Skeletal muscle tissue (tissue), 4 donors: Measurements from ENCODE around the gene SLIT3. TPM values are rescaled to one million over a fixed set of nuclear protein-coding genes. Genes with fewer than 3 reads are reported as not detected.

Experiments
- H3K27ac ChIP-seq: one replicate; pipeline ENCODE4 v1.7.0; 2013; ENCODE audit warnings: mild to moderate bottlenecking, low read depth, low read length, inconsistent platforms
- H3K27me3 ChIP-seq, 3 donors: one replicate each; pipeline ENCODE4 v1.7.0; 2013; ENCODE audit warnings: low read length in 3 of 3; ENCODE audit not compliant: control insufficient read depth in 3 of 3, insufficient read depth in 3 of 3
- H3K36me3 ChIP-seq, 3 donors: one replicate each; pipeline ENCODE4 v1.7.0; 2013; ENCODE audit warnings: low read length in 3 of 3; ENCODE audit not compliant: control insufficient read depth in 3 of 3, insufficient read depth in 3 of 3
- H3K4me1 ChIP-seq, 3 donors: one replicate each; pipeline ENCODE4 v1.7.0; 2013; ENCODE audit warnings: low read length in 3 of 3, mild to moderate bottlenecking in 3 of 3; ENCODE audit not compliant: control insufficient read depth in 3 of 3, insufficient read depth in 3 of 3
- H3K4me3 ChIP-seq, 3 donors: one replicate each; pipeline ENCODE4 v1.7.0; 2013; ENCODE audit warnings: low read length in 3 of 3
- H3K9ac ChIP-seq, 3 donors: one replicate each; pipeline ENCODE4 v1.7.0; 2013; ENCODE audit warnings: low read length in 3 of 3, mild to moderate bottlenecking in 3 of 3, moderate library complexity in 2 of 3, low read depth in 1 of 3
- H3K9me3 ChIP-seq, 3 donors: one replicate each; pipeline ENCODE4 v1.7.0; 2013; ENCODE audit warnings: low read length in 3 of 3; ENCODE audit not compliant: control insufficient read depth in 3 of 3
- total RNA-seq: library from RNA; depleted of rRNA; stranded (reverse); fragments of >200 nt; gene quantifications from one replicate; pipeline ENCODE4 v1.2.3, GENCODE V29; 2014
- donor health status: Osteomylitis.

SLIT3 gene
- total RNA-seq, 1 donor from 2014 or later: 7.8 TPM

- Histone ChIP-seq H3K36me3 (no peaks in the 10 kb centered on the region), H3K27ac (no peak overlapping the region)
Measured at GRCh38 chr5:168765086-168765550, 535.8 kb downstream of the SLIT3 start.

GRCh38 chr5:168756453-168757391, 544.2 kb downstream of the SLIT3 start:
- H3K27me3 ChIP-seq: peaks cover 0 to 12% (median 5%) of the 10 kb centered on the region in 3 donors
- H3K36me3 ChIP-seq: peaks cover 0 to 8% (median 4%) of the 10 kb centered on the region in 3 donors
- no peak overlapping the region for H3K4me3 ChIP-seq
- H3K4me1 ChIP-seq: no peaks in the 10 kb centered on the region
- no peak overlapping the region for H3K27ac ChIP-seq
- no peak overlapping the region for H3K9ac ChIP-seq
- H3K9me3 ChIP-seq: no peaks in the 10 kb centered on the region

More at GRCh38 chr5:168765086-168765550, 535.8 kb downstream of the SLIT3 start:
- peaks cover 0 to 3% (median 0%) of the 10 kb centered on the region in 3 donors for H3K27me3 ChIP-seq
- peaks cover 0 to 5% (median 0%) of the 10 kb centered on the region in 3 donors for H3K9me3 ChIP-seq
- H3K4me3 ChIP-seq: no peak overlapping the region
- peaks cover 0 to 10% (median 0%) of the 10 kb centered on the region in 3 donors for H3K4me1 ChIP-seq
- no peak overlapping the region for H3K9ac ChIP-seq

GRCh38 chr5:168755548-168756093, 545.3 kb downstream of the SLIT3 start:
- Histone ChIP-seq H3K9me3 (no peaks in the 10 kb centered on the region), H3K27ac (no peak overlapping the region), H3K27me3 (peaks cover 0 to 17% (median 5%) of the 10 kb centered on the region in 3 donors), H3K36me3 (peaks cover 0 to 8% (median 4%) of the 10 kb centered on the region in 3 donors), H3K9ac (no peak overlapping the region), H3K4me1 (no peaks in the 10 kb centered on the region), H3K4me3 (no peak overlapping the region)

GRCh38 chr5:168753691-168754254, 547.2 kb downstream of the SLIT3 start:
- Histone ChIP-seq H3K27ac (no peak overlapping the region), H3K9me3 (no peaks in the 10 kb centered on the region), H3K36me3 (peaks cover 0 to 4% (median 4%) of the 10 kb centered on the region in 3 donors), H3K27me3 (peaks cover 0 to 17% (median 5%) of the 10 kb centered on the region in 3 donors), H3K9ac (no peak overlapping the region), H3K4me1 (no peaks in the 10 kb centered on the region), H3K4me3 (no peak overlapping the region)

GRCh38 chr5:168752416-168753190, 548.3 kb downstream of the SLIT3 start:
- H3K27me3 ChIP-seq: peaks cover 0 to 21% (median 5%) of the 10 kb centered on the region in 3 donors
- no peaks in the 10 kb centered on the region for H3K9me3 ChIP-seq
- H3K9ac ChIP-seq: no peak overlapping the region
- no peak overlapping the region for H3K4me3 ChIP-seq
- peaks cover 0 to 4% (median 4%) of the 10 kb centered on the region in 3 donors for H3K36me3 ChIP-seq
- H3K27ac ChIP-seq: no peak overlapping the region
- H3K4me1 ChIP-seq: no peaks in the 10 kb centered on the region

GRCh38 chr5:168752012-168752411, 548.9 kb downstream of the SLIT3 start:
- peaks cover 0 to 21% (median 5%) of the 10 kb centered on the region in 3 donors for H3K27me3 ChIP-seq
- peaks cover 0 to 5% (median 4%) of the 10 kb centered on the region in 3 donors for H3K36me3 ChIP-seq
- H3K4me3 ChIP-seq: no peak overlapping the region
- H3K9ac ChIP-seq: no peak overlapping the region
- H3K4me1 ChIP-seq: no peaks in the 10 kb centered on the region
- no peak overlapping the region for H3K27ac ChIP-seq
- H3K9me3 ChIP-seq: no peaks in the 10 kb centered on the region

GRCh38 chr5:168750926-168751325, 550.0 kb downstream of the SLIT3 start:
- no peak overlapping the region for H3K4me3 ChIP-seq
- no peaks in the 10 kb centered on the region for H3K9me3 ChIP-seq
- H3K27ac ChIP-seq: no peak overlapping the region
- H3K4me1 ChIP-seq: no peaks in the 10 kb centered on the region
- H3K27me3 ChIP-seq: peaks cover 0 to 16% (median 0%) of the 10 kb centered on the region in 3 donors
- H3K36me3 ChIP-seq: peaks cover 0 to 7% (median 4%) of the 10 kb centered on the region in 3 donors
- H3K9ac ChIP-seq: no peak overlapping the region

- Histone ChIP-seq H3K9me3 (peaks cover 0 to under 1% (median 0%) of the 10 kb centered on the region in 3 donors), H3K4me1 (no peaks in the 10 kb centered on the region), H3K36me3 (peaks cover 0 to 7% (median 4%) of the 10 kb centered on the region in 3 donors), H3K27me3 (peaks cover 0 to 14% (median 0%) of the 10 kb centered on the region in 3 donors), H3K4me3 (no peak overlapping the region), H3K9ac (no peak overlapping the region), H3K27ac (no peak overlapping the region)
Measured at GRCh38 chr5:168749391-168750100, 551.4 kb downstream of the SLIT3 start.
